Measurements from ENCODE around the gene PRR19. TPM values are rescaled to one million over a fixed set of nuclear protein-coding genes. Genes with fewer than 3 reads are reported as not detected.

PRR19 gene
- total RNA-seq, 2 donors from 2014 or later, result 1.4 to 2.7 TPM

DNA sequence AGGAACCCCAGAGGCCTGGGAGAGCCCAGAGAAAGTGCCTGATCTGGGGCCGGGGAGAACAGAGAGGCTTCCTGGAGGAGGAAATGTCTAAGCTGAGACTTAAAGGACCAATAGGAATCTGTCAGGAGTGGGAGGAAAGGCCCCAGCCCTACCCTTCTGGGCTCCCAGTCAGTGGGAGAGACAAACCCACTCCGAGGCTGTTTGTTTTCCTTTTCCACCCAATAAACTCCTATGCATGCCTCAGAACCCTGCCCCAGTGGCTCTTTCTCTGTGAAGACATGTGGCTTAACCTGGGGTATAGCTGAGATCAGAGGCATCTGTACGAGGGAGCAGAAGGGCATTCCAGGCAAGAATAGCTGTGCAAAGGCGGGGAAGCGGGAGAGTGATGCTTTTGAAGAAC, 25.4 kb downstream of the PRR19 start:
- no peaks in the 10 kb centered on the region for H3K36me3 Mint-ChIP-seq (ENCODE audit: low read depth)
- Histone ChIP-seq H3K9me3 (ENCODE audit: control insufficient read depth, low read length) (no peaks in the 10 kb centered on the region), H3K4me1 (ENCODE audit: control insufficient read depth, insufficient read depth, low read length) (no peaks in the 10 kb centered on the region), H3K27ac (ENCODE audit: low read depth, low read length) (no peak overlapping the region), H3K9ac (ENCODE audit: extremely low read depth, low read length, poor library complexity, severe bottlenecking) (no peak overlapping the region), H3K36me3 (ENCODE audit: control insufficient read depth, insufficient read depth, low read length) (no peaks in the 10 kb centered on the region), H3K27me3 (ENCODE audit: control insufficient read depth, insufficient read depth, low read length, poor library complexity, severe bottlenecking) (peaks cover 27% of the 10 kb centered on the region), H3K4me3 (ENCODE audit: low read length) (peak overlapping the region; percentile 96)
- no peak overlapping the region for H3K4me3 Mint-ChIP-seq
- TF ChIP-seq, protein P1, sequence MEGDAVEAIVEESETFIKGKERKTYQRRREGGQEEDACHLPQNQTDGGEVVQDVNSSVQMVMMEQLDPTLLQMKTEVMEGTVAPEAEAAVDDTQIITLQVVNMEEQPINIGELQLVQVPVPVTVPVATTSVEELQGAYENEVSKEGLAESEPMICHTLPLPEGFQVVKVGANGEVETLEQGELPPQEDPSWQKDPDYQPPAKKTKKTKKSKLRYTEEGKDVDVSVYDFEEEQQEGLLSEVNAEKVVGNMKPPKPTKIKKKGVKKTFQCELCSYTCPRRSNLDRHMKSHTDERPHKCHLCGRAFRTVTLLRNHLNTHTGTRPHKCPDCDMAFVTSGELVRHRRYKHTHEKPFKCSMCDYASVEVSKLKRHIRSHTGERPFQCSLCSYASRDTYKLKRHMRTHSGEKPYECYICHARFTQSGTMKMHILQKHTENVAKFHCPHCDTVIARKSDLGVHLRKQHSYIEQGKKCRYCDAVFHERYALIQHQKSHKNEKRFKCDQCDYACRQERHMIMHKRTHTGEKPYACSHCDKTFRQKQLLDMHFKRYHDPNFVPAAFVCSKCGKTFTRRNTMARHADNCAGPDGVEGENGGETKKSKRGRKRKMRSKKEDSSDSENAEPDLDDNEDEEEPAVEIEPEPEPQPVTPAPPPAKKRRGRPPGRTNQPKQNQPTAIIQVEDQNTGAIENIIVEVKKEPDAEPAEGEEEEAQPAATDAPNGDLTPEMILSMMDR (conservative IDR thresholded peaks at IDR 0.05), result no peak
- H3K4me1 Mint-ChIP-seq, result peaks cover 3% of the 10 kb centered on the region
- no peak for DNase-seq
- H3K27me3 Mint-ChIP-seq (ENCODE audit: insufficient read depth), result peaks cover 28% of the 10 kb centered on the region
- H3K9me3 Mint-ChIP-seq, result no peaks in the 10 kb centered on the region
- H3K27ac Mint-ChIP-seq, result no peak overlapping the region
- 90 to 100% methylated on average over 4 to 5 of the region's 5 CpGs for WGBS, 2 experiments (ENCODE audit: insufficient coverage in 1 of 2, insufficient read length in 1 of 2)

DNA sequence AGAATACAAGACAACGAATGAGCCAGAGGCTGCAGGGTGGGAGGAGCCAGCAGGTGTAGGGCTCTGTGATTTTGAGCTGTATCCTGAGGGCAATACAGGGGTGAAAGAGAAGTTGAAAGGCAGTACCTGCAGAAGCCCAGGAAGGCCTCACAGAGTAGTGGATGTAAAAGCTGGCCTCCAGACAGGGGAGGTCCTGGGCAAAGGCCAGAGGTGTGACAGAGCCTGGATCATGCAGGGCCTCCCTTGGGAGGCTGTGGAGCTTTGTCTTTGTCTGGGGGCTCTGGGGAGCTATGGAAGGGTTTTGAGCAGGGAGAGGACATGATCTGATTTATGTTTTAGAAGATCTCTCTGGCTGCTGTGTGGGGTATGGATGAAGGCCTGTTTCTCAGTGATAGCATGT, 26.2 kb downstream of the PRR19 start:
- Histone ChIP-seq H3K9ac (ENCODE audit: extremely low read depth, low read length, poor library complexity, severe bottlenecking) (no peak overlapping the region), H3K27ac (ENCODE audit: low read depth, low read length) (no peak overlapping the region), H3K4me3 (ENCODE audit: low read length) (no peak overlapping the region), H3K9me3 (ENCODE audit: control insufficient read depth, low read length) (no peaks in the 10 kb centered on the region), H3K4me1 (ENCODE audit: control insufficient read depth, insufficient read depth, low read length) (no peaks in the 10 kb centered on the region), H3K27me3 (ENCODE audit: control insufficient read depth, insufficient read depth, low read length, poor library complexity, severe bottlenecking) (peaks cover 20% of the 10 kb centered on the region), H3K36me3 (ENCODE audit: control insufficient read depth, insufficient read depth, low read length) (no peaks in the 10 kb centered on the region)
- no peak for DNase-seq
- H3K27ac Mint-ChIP-seq, result no peak overlapping the region
- peaks cover 3% of the 10 kb centered on the region for H3K4me1 Mint-ChIP-seq
- WGBS, 2 experiments (ENCODE audit: insufficient coverage in 1 of 2, insufficient read length in 1 of 2), result 81 to 100% methylated on average over 1 of the region's 1 CpG
- no peak overlapping the region for H3K4me3 Mint-ChIP-seq
- peaks cover 21% of the 10 kb centered on the region for H3K27me3 Mint-ChIP-seq (ENCODE audit: insufficient read depth)
- TF ChIP-seq, protein P1 (conservative IDR thresholded peaks at IDR 0.05), result no peak
- H3K36me3 Mint-ChIP-seq (ENCODE audit: low read depth), result no peaks in the 10 kb centered on the region
- H3K9me3 Mint-ChIP-seq, result no peaks in the 10 kb centered on the region

DNA sequence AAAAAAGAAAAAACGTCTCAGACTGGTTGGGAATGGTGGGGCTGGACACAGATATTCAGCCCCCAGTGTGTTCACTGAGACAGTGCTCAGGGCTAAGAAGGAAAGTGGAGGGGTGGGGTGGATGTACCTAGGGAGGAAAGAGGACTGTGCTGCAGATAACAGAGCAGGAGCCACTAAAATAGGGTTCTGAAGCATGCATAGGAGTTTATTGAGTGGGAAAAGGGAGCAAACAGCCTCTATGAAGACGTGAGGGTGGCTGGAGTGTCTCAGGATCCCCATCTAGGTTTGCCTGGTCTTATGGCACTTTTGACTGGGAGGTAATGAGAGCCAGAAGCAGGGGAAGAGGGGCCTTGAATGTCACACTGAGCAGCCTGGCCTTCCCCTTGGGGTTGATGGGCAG, 26.9 kb downstream of the PRR19 start:
- Histone ChIP-seq H3K4me3 (ENCODE audit: low read length) (no peak overlapping the region), H3K9ac (ENCODE audit: extremely low read depth, low read length, poor library complexity, severe bottlenecking) (no peak overlapping the region), H3K9me3 (ENCODE audit: control insufficient read depth, low read length) (no peaks in the 10 kb centered on the region), H3K27ac (ENCODE audit: low read depth, low read length) (no peak overlapping the region), H3K27me3 (ENCODE audit: control insufficient read depth, insufficient read depth, low read length, poor library complexity, severe bottlenecking) (peaks cover 12% of the 10 kb centered on the region), H3K36me3 (ENCODE audit: control insufficient read depth, insufficient read depth, low read length) (no peaks in the 10 kb centered on the region), H3K4me1 (ENCODE audit: control insufficient read depth, insufficient read depth, low read length) (no peaks in the 10 kb centered on the region)
- 81 to 83% methylated on average over 1 to 2 of the region's 2 CpGs for WGBS, 2 experiments (ENCODE audit: insufficient coverage in 1 of 2, insufficient read length in 1 of 2)
- Mint-ChIP-seq H3K27ac (peak overlapping the region; percentile 8), H3K4me3 (no peak overlapping the region), H3K4me1 (peaks cover 3% of the 10 kb centered on the region), H3K9me3 (no peaks in the 10 kb centered on the region), H3K27me3 (ENCODE audit: insufficient read depth) (peaks cover 14% of the 10 kb centered on the region), H3K36me3 (ENCODE audit: low read depth) (no peaks in the 10 kb centered on the region)
- DNase-seq, result no peak
- TF ChIP-seq, protein P1 (conservative IDR thresholded peaks at IDR 0.05), result no peak

Measured in endodermal cell (in vitro differentiated cells).